Body of pancreas (tissue), 4 donors: ENCODE measurements around the gene GATB. TPM values are rescaled to one million over a fixed set of nuclear protein-coding genes. Genes with fewer than 3 reads are reported as not detected.

Source experiments
- ATAC-seq: fragments of 150-250 bp; one replicate; pipeline ENCODE4 v1.9.1; 2016
- DNase-seq, 4 donors: peaks; one replicate each; pipeline ENCODE4 v3.0.0-alpha.2; 2019
- H3K27ac ChIP-seq, 4 donors: fragments of 200-600 bp; sonication (generic); 1 replicate in 3 of 4; 2 replicates in 1 of 4; pipeline versions ENCODE4 v1.5.1 to v1.6.1; 2016 to 2019; ENCODE audit warnings: mild to moderate bottlenecking in 1 of 4, mixed read lengths in 1 of 4, moderate library complexity in 1 of 4
- H3K27me3 ChIP-seq, 2 donors: fragments of 200-600 bp; sonication (generic); one replicate each; pipeline ENCODE4 v1.6.0; 2016; ENCODE audit warnings: mild to moderate bottlenecking in 1 of 2
- H3K36me3 ChIP-seq, 2 donors: fragments of 200-600 bp; sonication (generic); replicated peaks in 1 of 2; 2 replicates each; pipeline ENCODE4 v1.5.1; 2016; ENCODE audit warnings: low read depth in 2 of 2; ENCODE audit not compliant: insufficient read depth in 1 of 2
- H3K4me1 ChIP-seq: fragments of 200-600 bp; sonication (generic); one replicate; pipeline ENCODE4 v1.6.0; 2016
- H3K4me3 ChIP-seq, 2 donors: fragments of 200-600 bp; sonication (generic); 1 replicate in 1 of 2; 2 replicates in 1 of 2; pipeline ENCODE4 v1.5.1; 2016 to 2019
- H3K9me3 ChIP-seq, 3 donors: fragments of 200-600 bp; sonication (generic); 1 replicate in 2 of 3; 2 replicates in 1 of 3; pipeline ENCODE4 v1.5.1; 2016
- POLR2A ChIP-seq, 3 donors: fragments of 450-650 bp; IDR thresholded peaks; one replicate each; pipeline ENCODE4 v1.6.1; 2016; ENCODE audit warnings: antibody characterized with exemption in 3 of 3, mild to moderate bottlenecking in 2 of 3
- WGBS, 2 donors: methylation state at CpG; one replicate each; pipeline ENCODE4 v1.1.5; 2017; 5-methylcytosine and 5-hydroxymethylcytosine counted together
- intact Hi-C: fragments of 100-400 bp; cut with DNase I; formaldehyde crosslinking; loops from one replicate; pipeline ENCODE4 v1.15.1; 2023
- total RNA-seq, 2 donors: library from RNA; depleted of rRNA; stranded (reverse); fragments of >200 nt; gene quantifications; one replicate each; pipeline ENCODE4 v1.1.0, GENCODE V29; 2016
- TF ChIP-seq, protein P1 (sequence below), 7 experiments: fragments of 450-650 bp in 4 of 7; fragments of 200-600 bp in 3 of 7; sonication (generic) in 3 of 7; IDR thresholded peaks; one replicate each; pipeline ENCODE4 v1.5.1; 2016 to 2019; ENCODE audit warnings: antibody characterized with exemption in 7 of 7

Gene GATB
- total RNA-seq, 2 donors from 2014 or later = 5.6 to 7.3 TPM

GRCh38 chr4:151641167-151641566 is 119.6 kb downstream of the GATB start:
- TF ChIP-seq POLR2A (IDR thresholded peaks at IDR 0.05) = no peak
- TF ChIP-seq, protein P1, sequence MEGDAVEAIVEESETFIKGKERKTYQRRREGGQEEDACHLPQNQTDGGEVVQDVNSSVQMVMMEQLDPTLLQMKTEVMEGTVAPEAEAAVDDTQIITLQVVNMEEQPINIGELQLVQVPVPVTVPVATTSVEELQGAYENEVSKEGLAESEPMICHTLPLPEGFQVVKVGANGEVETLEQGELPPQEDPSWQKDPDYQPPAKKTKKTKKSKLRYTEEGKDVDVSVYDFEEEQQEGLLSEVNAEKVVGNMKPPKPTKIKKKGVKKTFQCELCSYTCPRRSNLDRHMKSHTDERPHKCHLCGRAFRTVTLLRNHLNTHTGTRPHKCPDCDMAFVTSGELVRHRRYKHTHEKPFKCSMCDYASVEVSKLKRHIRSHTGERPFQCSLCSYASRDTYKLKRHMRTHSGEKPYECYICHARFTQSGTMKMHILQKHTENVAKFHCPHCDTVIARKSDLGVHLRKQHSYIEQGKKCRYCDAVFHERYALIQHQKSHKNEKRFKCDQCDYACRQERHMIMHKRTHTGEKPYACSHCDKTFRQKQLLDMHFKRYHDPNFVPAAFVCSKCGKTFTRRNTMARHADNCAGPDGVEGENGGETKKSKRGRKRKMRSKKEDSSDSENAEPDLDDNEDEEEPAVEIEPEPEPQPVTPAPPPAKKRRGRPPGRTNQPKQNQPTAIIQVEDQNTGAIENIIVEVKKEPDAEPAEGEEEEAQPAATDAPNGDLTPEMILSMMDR (IDR thresholded peaks at IDR 0.05) = no peak
- WGBS, 2 donors = 90 to 91% methylated on average over 2 of the region's 2 CpGs
- H3K36me3 ChIP-seq = no peaks in the 10 kb centered on the region
- H3K27ac ChIP-seq = no peak overlapping the region
- ATAC-seq (no peak), DNase-seq (no peak)
- H3K27me3 ChIP-seq = no peaks in the 10 kb centered on the region
- H3K4me3 ChIP-seq = no peak overlapping the region
- no peaks in the 10 kb centered on the region for H3K9me3 ChIP-seq
- intact Hi-C loops = no loop called here
- no peaks in the 10 kb centered on the region for H3K4me1 ChIP-seq

DNA sequence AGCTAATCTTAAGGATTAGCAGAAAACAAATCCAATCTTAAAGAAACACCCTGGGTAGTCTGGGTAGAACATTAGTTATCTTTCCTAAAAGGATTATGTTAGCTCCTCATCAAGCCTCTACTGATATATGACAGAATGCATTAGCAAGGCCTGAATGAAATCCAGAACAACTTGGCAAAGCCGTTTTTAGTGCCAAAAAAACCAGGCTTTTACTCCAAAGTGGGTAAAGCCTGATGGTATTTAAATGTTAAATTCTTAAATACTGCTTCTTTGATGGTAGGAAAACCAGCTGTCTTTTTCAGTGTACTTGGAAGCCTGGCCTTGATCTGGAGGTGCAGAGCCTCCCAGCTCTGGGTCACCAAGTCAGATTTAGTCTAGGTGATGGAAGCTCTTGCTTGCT is 120.4 kb downstream of the GATB start:
- no peaks in the 10 kb centered on the region for H3K36me3 ChIP-seq
- no peak for TF ChIP-seq POLR2A (IDR thresholded peaks at IDR 0.05)
- TF ChIP-seq, protein P1 (IDR thresholded peaks at IDR 0.05) = no peak
- WGBS, 2 donors = 65 to 74% methylated on average over 1 of the region's 1 CpG
- H3K27me3 ChIP-seq = no peaks in the 10 kb centered on the region
- H3K4me1 ChIP-seq = no peaks in the 10 kb centered on the region
- no peaks in the 10 kb centered on the region for H3K9me3 ChIP-seq
- intact Hi-C loops = no loop called here
- H3K27ac ChIP-seq = no peak overlapping the region
- ATAC-seq (no peak), DNase-seq (no peak)
- no peak overlapping the region for H3K4me3 ChIP-seq

- 35 to 45% methylated on average over 1 of the region's 1 CpG for WGBS, 2 donors
- peaks cover 0 to 2% of the 10 kb centered on the region in 2 donors for H3K36me3 ChIP-seq
These were observed 122.4 kb downstream of the GATB start for GRCh38 chr4:151638295-151638858.

DNA sequence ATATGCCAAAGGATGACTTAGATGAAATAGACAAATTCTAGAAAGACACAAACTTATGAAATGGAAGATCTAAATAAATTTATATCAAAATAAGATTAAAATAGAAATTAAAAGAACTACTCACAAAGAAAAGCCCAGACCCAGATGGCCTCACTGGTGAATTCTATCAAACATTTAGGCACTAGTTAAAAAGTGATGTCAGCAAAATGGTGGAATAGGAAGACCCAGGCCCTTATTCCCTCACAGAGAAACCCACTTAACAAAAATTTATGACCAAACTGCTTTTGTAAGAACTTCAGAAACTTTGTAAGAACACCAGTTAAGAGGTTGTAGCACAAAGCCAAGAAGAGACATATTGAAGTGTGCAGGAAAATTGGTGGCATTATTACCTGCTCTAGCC is 129.5 kb downstream of the GATB start:
- Histone ChIP-seq H3K4me1 (no peaks in the 10 kb centered on the region), H3K27ac (no peak overlapping the region), H3K9me3 (no peaks in the 10 kb centered on the region), H3K4me3 (no peak overlapping the region), H3K27me3 (no peaks in the 10 kb centered on the region), H3K36me3 (peaks cover 0 to 2% of the 10 kb centered on the region in 2 donors)
- TF ChIP-seq, protein P1 (IDR thresholded peaks at IDR 0.05) = no peak
- TF ChIP-seq POLR2A (IDR thresholded peaks at IDR 0.05) = no peak
- ATAC-seq (no peak), DNase-seq (no peak)
- intact Hi-C loops = no loop called here

More at GRCh38 chr4:151638295-151638858, 122.4 kb downstream of the GATB start:
- Histone ChIP-seq H3K4me1 (no peaks in the 10 kb centered on the region), H3K27ac (no peak overlapping the region), H3K27me3 (no peaks in the 10 kb centered on the region), H3K9me3 (no peaks in the 10 kb centered on the region), H3K4me3 (no peak overlapping the region)
- TF ChIP-seq POLR2A (IDR thresholded peaks at IDR 0.05) = no peak
- TF ChIP-seq, protein P1 (IDR thresholded peaks at IDR 0.05) = no peak
- intact Hi-C loops = no loop called here
- no peak for ATAC-seq
- DNase-seq = no peak

DNA sequence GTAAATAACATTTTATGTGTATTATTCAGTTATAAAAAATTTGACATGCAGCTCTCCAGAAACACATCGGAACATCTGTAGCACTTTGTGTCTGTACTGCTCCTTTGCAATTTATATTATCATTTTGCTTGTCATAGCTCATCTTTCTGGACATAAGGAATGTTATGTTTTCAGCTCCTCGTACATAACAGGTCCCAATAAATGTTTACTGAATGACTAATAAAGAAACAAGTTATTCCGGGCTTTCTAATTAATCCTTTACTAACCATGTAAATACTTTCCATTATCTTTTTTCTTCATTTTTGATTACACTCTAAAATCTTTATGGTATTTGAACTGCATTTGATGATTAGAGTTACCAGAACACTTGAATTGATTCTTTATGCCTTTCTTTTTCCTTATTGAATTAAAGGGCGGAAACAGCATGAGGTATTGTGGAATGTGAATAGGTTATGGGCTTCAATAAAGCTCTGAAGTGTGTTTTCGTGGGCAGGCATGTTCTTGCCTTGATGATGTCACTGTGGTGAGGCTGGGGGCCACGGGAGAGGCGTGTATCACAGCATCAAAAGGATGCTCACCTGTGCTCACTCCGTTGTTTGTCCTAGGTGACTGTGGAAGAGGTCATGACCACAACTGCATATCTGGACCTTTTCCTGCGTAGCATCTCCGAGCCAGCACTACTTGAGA is 131.6 kb downstream of the GATB start:
- TF ChIP-seq, protein P1 (IDR thresholded peaks at IDR 0.05) = no peak
- TF ChIP-seq POLR2A (IDR thresholded peaks at IDR 0.05) = no peak
- Histone ChIP-seq H3K27ac (no peak overlapping the region), H3K9me3 (no peaks in the 10 kb centered on the region), H3K36me3 (no peaks in the 10 kb centered on the region), H3K4me1 (no peaks in the 10 kb centered on the region), H3K4me3 (no peak overlapping the region), H3K27me3 (no peaks in the 10 kb centered on the region)
- 83 to 86% methylated on average over 10 of the region's 10 CpGs for WGBS, 2 donors
- intact Hi-C loops = no loop called here
- no peak for ATAC-seq
- no peak for DNase-seq
